Endothelial cell of umbilical vein (primary cell): ENCODE data around the gene ACAT2. TPM values are rescaled to one million over a fixed set of nuclear protein-coding genes. Genes with fewer than 3 reads are reported as not detected.
"Not testable (repeated sequence)": the region's sequence is repeated elsewhere in the genome, so short reads cannot be mapped to it uniquely, and the experiment has no call there.

Source experiments
- BruUV-seq: library from RNA; stranded (reverse); fragments of 400-500 nt; replicated peaks from 2 replicates; lab custom pipeline; 2021; lab: Mats Ljungman, UMichigan
- CTCF ChIA-PET: fragments of 300-600, 350-600 bp; sonication (Branson Sonifier 250); formaldehyde crosslinking; loops from one replicate; lab custom pipeline; 2021; ENCODE audit warnings: antibody characterized with exemption, inconsistent platforms; lab: Charles Lee
- POLR2A ChIA-PET: fragments of 300-600, 350-600 bp; sonication (Branson Sonifier 250); formaldehyde crosslinking; loops from one replicate; lab custom pipeline; 2021; ENCODE audit warnings: antibody characterized with exemption, inconsistent platforms; lab: Charles Lee
- DNase-seq: peaks from one replicate; pipeline ENCODE4 v3.0.0-alpha.2; 2011; ENCODE audit warnings: low read depth, low spot score
- FAIRE-seq: peaks from 2 replicates; lab custom pipeline; 2011; peaks lifted over from hg19 to GRCh38; lab: Jason Lieb, UNC
- H2AFZ ChIP-seq: 2 replicates; pipeline ENCODE4 v1.6.0; 2012; ENCODE audit warnings: low read depth, low read length, control low read depth, inconsistent platforms
- H3K27ac ChIP-seq: 2 replicates; pipeline ENCODE4 v1.5.1; 2011; ENCODE audit warnings: low read depth, mild to moderate bottlenecking, control low read depth, low read length, moderate library complexity; ENCODE audit not compliant: insufficient read depth
- H3K27me3 ChIP-seq, 2 experiments: 2 replicates each; pipeline versions ENCODE4 v1.6.0 to v1.6.1; 2011; ENCODE audit warnings: low read length in 2 of 2, mixed read lengths in 1 of 2; ENCODE audit not compliant: control insufficient read depth in 2 of 2, insufficient read depth in 2 of 2
- H3K36me3 ChIP-seq, 2 experiments: 2 replicates in 1 of 2; 3 replicates in 1 of 2; pipeline ENCODE4 v1.5.1; 2011; ENCODE audit warnings: low read length in 2 of 2, mild to moderate bottlenecking in 1 of 2, moderate library complexity in 1 of 2; ENCODE audit not compliant: control insufficient read depth in 2 of 2, insufficient read depth in 2 of 2; ENCODE audit errors: extremely low read depth in 1 of 2
- H3K4me1 ChIP-seq: 3 replicates; pipeline ENCODE4 v1.5.1; 2011; ENCODE audit warnings: mild to moderate bottlenecking, low read length; ENCODE audit not compliant: control insufficient read depth, insufficient read depth; ENCODE audit errors: extremely low read depth
- H3K4me2 ChIP-seq: 2 replicates; pipeline ENCODE4 v1.6.1; 2011; ENCODE audit warnings: low read length, control low read depth, mixed read lengths; ENCODE audit not compliant: insufficient read depth
- H3K4me3 ChIP-seq, 3 experiments: fragments of 200-600 bp in 1 of 3; sonication (generic), shearing (Covaris generic) in 1 of 3; replicated peaks in 1 of 3; 2 replicates each; pipeline ENCODE4 v1.5.1; 2011 to 2016; ENCODE audit warnings: control low read depth in 3 of 3, low read length in 3 of 3, mild to moderate bottlenecking in 2 of 3, inconsistent platforms in 1 of 3, low read depth in 1 of 3, moderate library complexity in 1 of 3; ENCODE audit not compliant: insufficient read depth in 1 of 3
- H3K79me2 ChIP-seq: 2 replicates; pipeline ENCODE4 v1.6.0; 2012; ENCODE audit warnings: low read length, inconsistent platforms; ENCODE audit not compliant: control insufficient read depth, insufficient read depth
- H3K9ac ChIP-seq: replicated peaks from 2 replicates; pipeline ENCODE3; 2011; ENCODE audit warnings: low read length, control low read depth; ENCODE audit not compliant: insufficient read depth; ENCODE audit errors: extremely low read depth
- H3K9me1 ChIP-seq: replicated peaks from 3 replicates; pipeline ENCODE4 v1.6.0; 2011; ENCODE audit warnings: mild to moderate bottlenecking, low read length; ENCODE audit not compliant: control insufficient read depth, insufficient read depth; ENCODE audit errors: extremely low read depth
- H3K9me3 ChIP-seq: replicated peaks from 2 replicates; pipeline ENCODE4 v1.5.1; 2012; ENCODE audit warnings: low read length, inconsistent platforms; ENCODE audit not compliant: control insufficient read depth, insufficient read depth
- H4K20me1 ChIP-seq: replicated peaks from 2 replicates; pipeline ENCODE3; 2011; ENCODE audit warnings: mild to moderate bottlenecking, low read length; ENCODE audit not compliant: control insufficient read depth, insufficient read depth; ENCODE audit errors: extremely low read depth
- CTCF ChIP-seq, 2 donors: IDR thresholded peaks; 1 replicate in 1 of 2; 2 replicates in 1 of 2; pipeline ENCODE4 v1.5.1; 2011; ENCODE audit warnings: low read length in 2 of 2, mild to moderate bottlenecking in 2 of 2, moderate library complexity in 2 of 2, control low read depth in 1 of 2, inconsistent platforms in 1 of 2, low read depth in 1 of 2; ENCODE audit not compliant: insufficient read depth in 1 of 2; ENCODE audit errors: extremely low read depth in 1 of 2
- MYC ChIP-seq: IDR thresholded peaks from one replicate; pipeline ENCODE4 v1.6.1; 2011; ENCODE audit warnings: mild to moderate bottlenecking, low read depth, low read length
- dilution Hi-C: fragments of 300-500 bp; cut with MboI; formaldehyde crosslinking; loops from one replicate; pipeline ENCODE4 v1.15.0; 2019; ENCODE audit warnings: low sequenced_read_pairs; ENCODE audit not compliant: extremely low pct_ligation_motif_present
- intact Hi-C: fragments of 100-400 bp; cut with micrococcal nuclease; formaldehyde crosslinking; loops from one replicate; pipeline ENCODE4 v1.10.0; 2022
- polyA plus RNA-seq, 4 experiments: library from polyadenylated mRNA; depleted of rRNA in 3 of 4; stranded (reverse) in 3 of 4; unstranded in 1 of 4; fragments of >200 nt; gene quantifications; 2 replicates each; pipeline versions ENCODE4 v1.2.1 to v1.2.3, GENCODE V29; 2011 to 2012; ENCODE audit warnings: missing spikeins in 1 of 4
- total RNA-seq: library from RNA; stranded (reverse); gene quantifications from 2 replicates; pipeline ENCODE4 v1.2.3, GENCODE V29; 2021

The ACAT2 gene
- total and polyA plus RNA-seq, 2 donors (not counting 3 experiments of a cell fraction or from before 2014, with no cell fraction given) = 44.6 to 114 TPM

GRCh38 chr6:159720708-159721107 is 41.1 kb upstream of the ACAT2 start:
- peak; percentile 31 for FAIRE-seq
- no peak overlapping the region for H3K9ac ChIP-seq
- H3K9me1 ChIP-seq = no peaks in the 10 kb centered on the region
- ChIA-PET CTCF (interaction anchor here (0.6 to 3.0 kb wide), 5 partner anchors 16 to 546 kb away, joined by 3 to 13 read pairs (median 3); no protein-coding TSS in a partner anchor), POLR2A (no interaction called here)
- H2AFZ ChIP-seq = no peak overlapping the region
- no peaks in the 10 kb centered on the region for H3K36me3 ChIP-seq
- no peaks in the 10 kb centered on the region for H3K27me3 ChIP-seq
- H3K4me3 ChIP-seq = no peak overlapping the region
- H4K20me1 ChIP-seq = no peaks in the 10 kb centered on the region
- peak; percentile 39 for DNase-seq
- peaks cover 10% of the 10 kb centered on the region for H3K79me2 ChIP-seq
- BruUV-seq = no TSS peak
- dilution Hi-C loops (no loop called here), intact Hi-C loops (no loop called here)
- H3K4me2 ChIP-seq = no peak overlapping the region
- H3K9me3 ChIP-seq = no peaks in the 10 kb centered on the region
- H3K4me1 ChIP-seq = peaks cover under 1% of the 10 kb centered on the region
- TF ChIP-seq MYC (no peak), CTCF (IDR thresholded peaks at IDR 0.05; ENCODE audit: extremely low read depth in 1 of 2, insufficient read depth in 1 of 2, low read depth in 1 of 2, low read length in 2 of 2) (peak; percentile 17 to 19)
- no peak overlapping the region for H3K27ac ChIP-seq

GRCh38 chr6:159721981-159722380 is 39.9 kb upstream of the ACAT2 start:
- H3K9ac ChIP-seq, H3K4me1 ChIP-seq, H3K36me3 ChIP-seq, POLR2A ChIA-PET, H3K9me1 ChIP-seq, DNase-seq, intact Hi-C loops, H3K27ac ChIP-seq, BruUV-seq, H3K27me3 ChIP-seq, FAIRE-seq, H3K9me3 ChIP-seq, H3K4me2 ChIP-seq, dilution Hi-C loops, H3K4me3 ChIP-seq, H2AFZ ChIP-seq, H4K20me1 ChIP-seq: not testable (repeated sequence)
- H3K79me2 ChIP-seq = peaks cover 19% of the 10 kb centered on the region
- CTCF ChIA-PET = interaction anchor here (1.1 kb wide), 1 partner anchor 15 kb away, joined by 3 read pairs; no protein-coding TSS in a partner anchor
